Stimulated activated CD8-positive, alpha-beta memory T cell treated with anti-CD3 and anti-CD28 coated beads, Interleukin-15, amount 100 ng/mL, for 48 hours (primary cell): ENCODE results near the gene ALB.
"Not testable (repeated sequence)": the region's sequence is repeated elsewhere in the genome, so short reads cannot be mapped to it uniquely, and the experiment has no call there.

ENCODE experiments used
- DNase-seq, 2 donors: peaks; one replicate each; pipeline ENCODE4 v3.0.0-alpha.2; 2020; ENCODE audit warnings: low read depth in 2 of 2

The ALB gene

GRCh38 chr4:73404042-73404441 is at the start of gene ALB:
TSS of gene ALB (plus strand) at chr4:73404287. CDS start at chr4:73404328, 41 bp downstream.
- no peak for DNase-seq

DNA sequence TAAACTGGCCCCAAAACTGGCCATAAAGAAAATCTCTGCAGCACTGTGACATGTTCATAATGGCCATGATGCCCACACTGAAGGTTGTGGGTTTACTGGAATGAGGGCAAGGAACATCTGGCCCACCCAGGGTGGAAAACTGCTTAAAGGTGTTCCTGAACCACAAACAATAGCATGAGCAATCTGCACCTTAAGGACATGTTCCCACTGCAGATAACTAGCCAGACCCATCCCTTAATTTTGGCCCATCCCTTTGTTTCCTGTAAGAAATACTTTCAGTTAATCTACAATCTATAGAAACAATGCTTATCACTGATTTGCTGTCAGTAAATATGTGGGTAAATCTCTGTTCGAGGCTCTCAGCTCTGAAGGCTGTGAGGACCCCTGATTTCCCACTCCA is 46.9 kb upstream of the ALB start:
- not testable (repeated sequence) for DNase-seq

- DNase-seq, result not testable (repeated sequence)
Measured at GRCh38 chr4:73369506-73370199, 34.4 kb upstream of the ALB start.

GRCh38 chr4:73375328-73375741 is 28.8 kb upstream of the ALB start:
- no peak for DNase-seq

DNA sequence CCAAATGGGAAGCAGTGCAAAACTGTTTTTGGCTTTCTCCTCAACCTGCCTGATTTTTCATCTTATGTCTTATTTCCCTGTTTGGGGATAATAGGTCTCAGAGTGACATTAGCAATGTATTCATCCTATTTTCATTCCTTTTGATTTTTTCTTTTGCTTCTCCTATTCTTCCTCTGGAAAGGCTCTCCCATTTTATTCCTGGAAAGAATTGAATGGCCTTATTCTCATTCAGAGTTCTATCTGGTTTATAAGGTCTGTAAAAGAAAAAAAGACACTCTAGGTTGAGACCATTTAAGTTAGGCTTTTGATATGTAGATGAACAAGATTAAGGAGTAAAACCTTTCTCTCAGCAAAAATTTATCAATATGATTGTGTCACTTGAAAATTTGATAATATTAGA is 27.8 kb upstream of the ALB start:
- DNase-seq, result no peak

GRCh38 chr4:73376976-73377375 is 27.1 kb upstream of the ALB start:
- no peak for DNase-seq

DNA sequence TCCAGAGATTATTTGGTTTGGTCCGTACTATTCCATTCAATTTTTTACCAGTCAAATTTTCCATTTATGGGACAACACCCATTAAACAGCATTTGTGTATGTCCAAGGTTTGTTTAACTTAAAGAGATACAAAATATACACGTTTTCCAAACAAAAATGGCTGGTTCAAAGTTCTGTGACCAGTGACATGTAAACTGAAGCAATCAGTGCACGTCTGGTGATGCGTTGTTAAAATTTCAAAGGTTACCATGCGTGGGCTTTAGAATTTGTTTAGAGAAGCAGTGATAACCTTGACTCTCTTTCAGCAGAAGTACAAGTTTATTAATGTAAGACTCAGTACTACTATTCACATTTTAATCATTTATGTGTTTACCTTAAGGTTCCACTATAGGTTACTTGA is 25.2 kb upstream of the ALB start:
- no peak for DNase-seq

- DNase-seq, result no peak
Measured at GRCh38 chr4:73379946-73380345, 24.1 kb upstream of the ALB start.

- no peak for DNase-seq
Measured at GRCh38 chr4:73381214-73381613, 22.9 kb upstream of the ALB start.

GRCh38 chr4:73383452-73383851 is 20.6 kb upstream of the ALB start:
- no peak for DNase-seq

GRCh38 chr4:73387552-73387951 is 16.5 kb upstream of the ALB start:
- no peak for DNase-seq

DNA sequence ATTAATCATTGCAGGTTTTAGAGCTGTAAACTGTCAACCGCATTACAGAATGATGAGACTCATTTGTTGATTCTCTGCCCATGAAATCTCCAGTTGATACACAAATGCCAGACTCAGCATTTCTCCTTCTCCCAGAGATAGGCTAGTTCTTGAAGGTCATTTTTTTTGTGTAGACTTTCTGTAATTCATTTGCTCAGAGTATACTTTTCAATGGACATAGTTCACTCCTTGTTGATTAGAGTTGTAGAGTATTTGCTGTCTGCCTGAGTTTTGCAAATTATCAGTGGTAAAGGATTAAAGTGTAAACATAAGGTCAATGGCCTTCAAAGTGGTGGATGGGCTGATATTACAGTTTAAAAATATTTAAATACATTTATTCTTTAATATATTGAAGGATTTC is 15.2 kb upstream of the ALB start:
- DNase-seq, result no peak

- DNase-seq, result not testable (repeated sequence)
Measured at GRCh38 chr4:73389663-73390062, 14.4 kb upstream of the ALB start.

DNA sequence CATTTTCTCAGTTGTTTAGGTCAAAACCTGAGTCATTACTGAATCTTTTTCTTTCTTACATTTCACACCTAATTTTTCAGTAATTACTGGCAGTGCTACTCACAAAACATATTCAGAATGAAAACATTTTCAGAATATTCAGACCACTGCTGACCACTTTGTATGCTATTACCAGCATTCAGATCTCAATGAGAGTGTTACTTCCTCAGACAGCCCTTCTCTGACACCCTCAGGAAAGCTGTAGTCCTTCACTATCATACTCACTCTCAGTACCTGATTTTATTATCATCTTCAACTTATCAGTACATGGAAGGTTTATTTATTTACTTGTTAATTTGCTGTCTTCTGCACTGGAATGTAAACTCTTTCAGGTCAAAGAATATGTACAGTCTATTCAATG is 12.3 kb upstream of the ALB start:
- DNase-seq, result no peak

DNA sequence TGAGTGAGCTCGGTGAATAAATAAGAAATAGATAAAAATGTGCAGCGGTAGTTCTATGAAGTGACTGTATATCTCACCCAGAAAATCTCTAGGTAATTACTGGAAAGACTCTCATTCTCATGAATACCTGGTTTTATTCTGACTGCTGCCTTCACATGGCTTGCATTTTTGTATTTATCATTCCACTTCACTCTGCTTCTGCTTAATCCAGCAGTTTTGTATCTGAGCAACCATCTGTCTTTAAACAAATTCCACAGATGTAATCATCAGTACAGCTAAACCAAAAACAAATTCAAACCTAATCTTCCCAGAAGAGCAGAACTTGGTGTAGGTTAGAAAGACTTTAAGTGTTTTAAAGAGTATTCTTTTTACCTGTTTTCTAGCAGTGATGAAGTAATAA is 11.2 kb upstream of the ALB start:
- no peak for DNase-seq

GRCh38 chr4:73396304-73396703 is 7.8 kb upstream of the ALB start:
- DNase-seq, result no peak

DNA sequence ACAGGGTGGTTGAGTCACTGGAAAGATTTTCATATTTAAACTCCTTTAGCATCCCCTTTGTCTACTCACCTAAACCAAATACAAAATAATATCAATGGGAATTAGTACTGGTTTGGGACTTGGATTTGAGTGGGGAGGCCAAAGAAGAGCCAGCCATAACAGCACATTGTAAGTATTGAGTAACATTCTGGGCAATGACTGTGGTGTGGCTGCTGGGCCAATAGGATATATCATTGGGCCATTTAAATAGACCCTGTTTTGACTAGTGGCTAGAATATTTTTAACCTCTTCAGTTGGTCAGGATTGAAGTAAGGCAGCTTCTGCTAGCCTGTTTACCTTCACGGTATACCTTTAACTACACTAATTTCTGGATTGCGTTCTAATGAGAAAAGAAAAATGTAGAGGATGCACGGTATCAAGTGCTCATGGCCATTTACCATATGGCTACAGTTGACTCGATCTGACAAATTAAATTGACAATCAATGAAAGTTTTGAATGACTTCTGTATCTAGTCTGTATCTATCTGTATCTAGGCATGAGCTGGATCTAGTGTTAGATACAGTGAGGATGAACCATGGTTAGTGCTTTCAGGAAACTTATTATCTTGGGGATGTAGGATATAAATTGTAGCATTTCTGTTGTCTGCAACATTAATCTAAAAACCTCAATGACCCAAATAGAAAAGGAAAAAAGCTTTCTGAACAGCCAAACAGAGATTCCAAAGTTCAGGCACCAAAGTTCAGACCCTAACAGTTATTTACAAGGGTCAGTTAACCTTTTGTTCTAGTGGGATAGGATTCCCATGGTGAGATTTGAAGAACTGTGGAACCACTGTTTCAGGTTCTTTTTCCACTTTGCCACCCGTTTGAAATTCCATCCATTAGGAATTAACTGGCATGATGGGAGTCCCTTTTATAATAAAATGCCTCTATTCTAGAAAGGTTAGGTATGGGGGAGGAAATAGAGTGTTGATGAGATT is 6.8 kb upstream of the ALB start:
- no peak for DNase-seq

DNA sequence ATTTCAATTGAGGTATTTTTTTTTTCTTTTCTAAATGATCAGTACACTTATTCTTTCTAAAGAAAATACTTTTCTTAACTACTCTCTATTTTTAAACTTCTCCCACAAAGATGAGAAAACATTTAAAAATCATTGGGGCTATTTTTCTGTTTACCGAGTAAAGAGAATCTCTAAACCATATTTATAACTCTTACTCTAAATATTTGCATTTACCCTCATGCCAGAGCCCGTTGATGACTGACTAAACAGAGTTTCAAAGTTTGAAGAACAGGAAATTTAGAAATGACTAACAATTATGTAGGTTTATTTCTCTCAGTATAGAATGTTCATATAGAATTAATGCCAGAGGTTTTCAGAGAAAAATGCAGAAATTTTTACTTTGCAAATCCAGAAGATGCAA is 2.7 kb upstream of the ALB start:
- DNase-seq, result no peak

DNA sequence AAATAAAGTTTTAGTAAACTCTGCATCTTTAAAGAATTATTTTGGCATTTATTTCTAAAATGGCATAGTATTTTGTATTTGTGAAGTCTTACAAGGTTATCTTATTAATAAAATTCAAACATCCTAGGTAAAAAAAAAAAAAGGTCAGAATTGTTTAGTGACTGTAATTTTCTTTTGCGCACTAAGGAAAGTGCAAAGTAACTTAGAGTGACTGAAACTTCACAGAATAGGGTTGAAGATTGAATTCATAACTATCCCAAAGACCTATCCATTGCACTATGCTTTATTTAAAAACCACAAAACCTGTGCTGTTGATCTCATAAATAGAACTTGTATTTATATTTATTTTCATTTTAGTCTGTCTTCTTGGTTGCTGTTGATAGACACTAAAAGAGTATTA is 370 bp downstream of the ALB start:
- no peak for DNase-seq

GRCh38 chr4:73405138-73405537 is 1.1 kb downstream of the ALB start:
- no peak for DNase-seq

DNA sequence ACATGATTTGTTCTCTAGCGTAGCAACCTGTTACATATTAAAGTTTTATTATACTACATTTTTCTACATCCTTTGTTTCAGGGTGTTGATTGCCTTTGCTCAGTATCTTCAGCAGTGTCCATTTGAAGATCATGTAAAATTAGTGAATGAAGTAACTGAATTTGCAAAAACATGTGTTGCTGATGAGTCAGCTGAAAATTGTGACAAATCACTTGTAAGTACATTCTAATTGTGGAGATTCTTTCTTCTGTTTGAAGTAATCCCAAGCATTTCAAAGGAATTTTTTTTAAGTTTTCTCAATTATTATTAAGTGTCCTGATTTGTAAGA is 2.4 kb downstream of the ALB start:
- no peak for DNase-seq

DNA sequence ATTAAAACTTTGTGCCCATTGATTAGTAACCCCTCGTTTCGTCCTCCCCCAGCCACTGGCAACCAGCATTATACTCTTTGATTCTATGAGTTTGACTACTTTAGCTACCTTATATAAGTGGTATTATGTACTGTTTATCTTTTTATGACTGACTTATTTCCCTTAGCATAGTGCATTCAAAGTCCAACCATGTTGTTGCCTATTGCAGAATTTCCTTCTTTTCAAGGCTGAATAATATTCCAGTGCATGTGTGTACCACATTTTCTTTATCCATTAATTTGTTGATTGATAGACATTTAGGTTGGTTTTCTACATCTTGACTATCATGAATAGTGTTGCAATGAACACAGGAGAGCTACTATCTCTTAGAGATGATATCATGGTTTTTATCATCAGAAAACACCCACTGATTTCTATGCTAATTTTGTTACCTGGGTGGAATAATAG is 3.2 kb downstream of the ALB start:
- DNase-seq, result no peak
